Measurements from ENCODE around the gene GARIN3. TPM values are rescaled to one million over a fixed set of nuclear protein-coding genes. Genes with fewer than 3 reads are reported as not detected.

The GARIN3 gene
- total and polyA plus RNA-seq, 2 donors (not counting 3 experiments of a cell fraction or from before 2014, with no cell fraction given): not detected

DNA sequence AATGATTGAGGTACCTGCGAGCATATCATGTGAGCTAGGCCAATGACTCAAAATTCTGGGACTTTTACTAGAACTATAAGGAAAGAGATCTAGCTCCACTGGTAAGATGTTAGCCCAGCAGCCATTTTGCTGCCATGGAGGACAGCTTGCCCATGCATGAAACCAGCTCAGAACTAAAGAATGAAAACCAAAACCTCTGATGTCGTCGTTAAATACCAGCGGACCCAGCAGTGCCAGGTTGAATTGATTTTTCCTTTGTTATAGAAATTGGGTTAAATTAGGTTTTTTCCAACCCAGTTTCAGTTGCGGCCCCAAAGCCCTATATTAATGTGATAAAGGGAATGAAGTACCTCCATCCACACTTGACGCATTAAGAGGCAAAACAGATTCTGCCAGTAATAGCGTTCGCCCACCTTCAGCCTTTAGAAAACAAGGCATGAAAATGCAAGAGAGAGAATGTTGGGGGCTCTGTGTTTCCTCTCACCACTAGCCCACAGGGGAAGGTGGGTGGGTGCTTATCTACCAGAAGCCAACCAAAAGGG, 9.1 kb upstream of the GARIN3 start:
- dilution Hi-C loops (cut with MboI; ENCODE audit: extremely low pct_ligation_motif_present, low sequenced_read_pairs): no loop called here
- no peaks in the 10 kb centered on the region for H3K4me1 ChIP-seq (ENCODE audit: control insufficient read depth, extremely low read depth, insufficient read depth, low read length)
- FAIRE-seq (no peak), DNase-seq (ENCODE audit: low read depth, low spot score) (no peak)
- H3K9me1 ChIP-seq (replicated peaks; ENCODE audit: control insufficient read depth, extremely low read depth, insufficient read depth, low read length): no peaks in the 10 kb centered on the region
- no TSS peak for BruUV-seq (replicated peaks)
- no peaks in the 10 kb centered on the region for H4K20me1 ChIP-seq (replicated peaks; ENCODE audit: control insufficient read depth, extremely low read depth, insufficient read depth, low read length)
- no peaks in the 10 kb centered on the region for H3K9me3 ChIP-seq (replicated peaks; ENCODE audit: control insufficient read depth, insufficient read depth, low read length)
- POLR2A ChIA-PET: no interaction called here
- no peak overlapping the region for H3K4me2 ChIP-seq (ENCODE audit: insufficient read depth, low read length)
- no peak overlapping the region for H2AFZ ChIP-seq (ENCODE audit: low read depth, low read length)
- CTCF ChIA-PET: interaction anchor here (1.5 kb wide), 1 partner anchor 26 kb away, joined by 5 read pairs; no protein-coding TSS in a partner anchor
- no peak overlapping the region for H3K27ac ChIP-seq (ENCODE audit: insufficient read depth, low read depth, low read length)
- intact Hi-C loops (cut with micrococcal nuclease): no loop called here
- H3K27me3 ChIP-seq (ENCODE audit: control insufficient read depth in 2 of 2, insufficient read depth in 2 of 2, low read length in 2 of 2): no peaks in the 10 kb centered on the region
- H3K4me3 ChIP-seq (replicated peaks in 1 of 3; ENCODE audit: insufficient read depth in 1 of 3, low read depth in 1 of 3, low read length in 3 of 3): no peak overlapping the region
- TF ChIP-seq EZH2 (IDR thresholded peaks at IDR 0.05; ENCODE audit: borderline replicate concordance, low read depth, low read length, severe bottlenecking): no peak
- no peak for TF ChIP-seq FOS (IDR thresholded peaks at IDR 0.05; ENCODE audit: borderline replicate concordance, insufficient read depth, low read length)
- no peak for TF ChIP-seq POLR2AphosphoS5 (IDR thresholded peaks at IDR 0.05; ENCODE audit: insufficient read depth, low read depth, low read length)
- TF ChIP-seq MYC (IDR thresholded peaks at IDR 0.05; ENCODE audit: low read depth, low read length): no peak
- no peak for TF ChIP-seq MAX (IDR thresholded peaks at IDR 0.05; ENCODE audit: insufficient read depth, insufficient read length)
- TF ChIP-seq POLR2A (IDR thresholded peaks at IDR 0.05; ENCODE audit: low read depth, low read length): no peak
- TF ChIP-seq JUN (IDR thresholded peaks at IDR 0.05; ENCODE audit: borderline replicate concordance, insufficient read depth, insufficient read length, low read depth): no peak
- TF ChIP-seq, protein P1, sequence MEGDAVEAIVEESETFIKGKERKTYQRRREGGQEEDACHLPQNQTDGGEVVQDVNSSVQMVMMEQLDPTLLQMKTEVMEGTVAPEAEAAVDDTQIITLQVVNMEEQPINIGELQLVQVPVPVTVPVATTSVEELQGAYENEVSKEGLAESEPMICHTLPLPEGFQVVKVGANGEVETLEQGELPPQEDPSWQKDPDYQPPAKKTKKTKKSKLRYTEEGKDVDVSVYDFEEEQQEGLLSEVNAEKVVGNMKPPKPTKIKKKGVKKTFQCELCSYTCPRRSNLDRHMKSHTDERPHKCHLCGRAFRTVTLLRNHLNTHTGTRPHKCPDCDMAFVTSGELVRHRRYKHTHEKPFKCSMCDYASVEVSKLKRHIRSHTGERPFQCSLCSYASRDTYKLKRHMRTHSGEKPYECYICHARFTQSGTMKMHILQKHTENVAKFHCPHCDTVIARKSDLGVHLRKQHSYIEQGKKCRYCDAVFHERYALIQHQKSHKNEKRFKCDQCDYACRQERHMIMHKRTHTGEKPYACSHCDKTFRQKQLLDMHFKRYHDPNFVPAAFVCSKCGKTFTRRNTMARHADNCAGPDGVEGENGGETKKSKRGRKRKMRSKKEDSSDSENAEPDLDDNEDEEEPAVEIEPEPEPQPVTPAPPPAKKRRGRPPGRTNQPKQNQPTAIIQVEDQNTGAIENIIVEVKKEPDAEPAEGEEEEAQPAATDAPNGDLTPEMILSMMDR (IDR thresholded peaks at IDR 0.05; ENCODE audit: extremely low read depth in 1 of 2, insufficient read depth in 1 of 2, low read depth in 1 of 2, low read length in 2 of 2): no peak
- TF ChIP-seq GATA2 (IDR thresholded peaks at IDR 0.05; ENCODE audit: insufficient read depth, insufficient read length, low read depth, low read length): no peak
- no peak overlapping the region for H3K9ac ChIP-seq (replicated peaks; ENCODE audit: extremely low read depth, insufficient read depth, low read length)
- no peaks in the 10 kb centered on the region for H3K36me3 ChIP-seq (ENCODE audit: control insufficient read depth in 2 of 2, extremely low read depth in 1 of 2, insufficient read depth in 2 of 2, low read length in 2 of 2)
- no peaks in the 10 kb centered on the region for H3K79me2 ChIP-seq (ENCODE audit: control insufficient read depth, insufficient read depth, low read length)
